ENCODE data around the gene FBXO3.
"Not testable (repeated sequence)": the region's sequence is repeated elsewhere in the genome, so short reads cannot be mapped to it uniquely, and the experiment has no call there.

The FBXO3 gene, protein sequence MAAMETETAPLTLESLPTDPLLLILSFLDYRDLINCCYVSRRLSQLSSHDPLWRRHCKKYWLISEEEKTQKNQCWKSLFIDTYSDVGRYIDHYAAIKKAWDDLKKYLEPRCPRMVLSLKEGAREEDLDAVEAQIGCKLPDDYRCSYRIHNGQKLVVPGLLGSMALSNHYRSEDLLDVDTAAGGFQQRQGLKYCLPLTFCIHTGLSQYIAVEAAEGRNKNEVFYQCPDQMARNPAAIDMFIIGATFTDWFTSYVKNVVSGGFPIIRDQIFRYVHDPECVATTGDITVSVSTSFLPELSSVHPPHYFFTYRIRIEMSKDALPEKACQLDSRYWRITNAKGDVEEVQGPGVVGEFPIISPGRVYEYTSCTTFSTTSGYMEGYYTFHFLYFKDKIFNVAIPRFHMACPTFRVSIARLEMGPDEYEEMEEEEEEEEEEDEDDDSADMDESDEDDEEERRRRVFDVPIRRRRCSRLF

DNA sequence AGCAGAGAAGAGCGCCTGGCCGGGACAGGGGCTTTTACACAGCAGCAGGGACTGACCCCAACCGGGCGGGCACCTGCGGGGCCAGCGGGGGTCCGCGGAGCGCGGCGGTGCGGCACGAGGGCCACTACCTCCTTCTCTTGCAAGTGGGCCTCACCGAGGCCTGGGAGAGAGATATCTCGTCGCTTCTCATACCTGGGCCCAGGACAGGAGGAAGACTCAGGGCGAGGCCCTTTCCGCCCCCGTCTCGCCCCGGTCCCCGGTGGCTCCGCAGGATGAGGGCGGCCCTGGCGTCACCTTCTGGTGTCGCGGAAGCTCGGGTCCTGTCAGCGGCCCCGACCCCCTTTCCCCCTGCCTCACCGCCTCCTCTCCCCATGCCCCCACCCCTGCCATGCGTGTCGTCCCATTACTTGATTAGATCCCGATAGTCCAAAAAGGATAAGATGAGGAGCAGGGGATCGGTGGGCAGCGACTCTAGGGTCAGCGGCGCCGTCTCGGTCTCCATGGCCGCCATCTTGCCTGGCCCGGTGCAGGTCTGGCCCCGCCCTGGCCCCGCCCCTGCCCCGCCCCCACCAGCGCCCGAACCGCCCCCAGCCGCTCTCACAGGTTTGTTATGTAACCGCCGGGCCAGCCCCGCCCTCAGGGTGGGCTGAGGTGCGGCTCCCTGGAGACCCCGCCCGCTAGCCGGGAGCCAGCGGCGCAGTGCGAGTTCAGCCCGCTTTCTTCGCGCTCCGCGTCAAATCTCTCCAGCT, at the start of gene FBXO3:
FBXO3 (minus strand) TSS at position 534 of the 749 bp plus-strand sequence; CDS start at position 511, 23 bp downstream.
- DNase-seq (ENCODE audit: low spot score): peak; percentile 94

DNA sequence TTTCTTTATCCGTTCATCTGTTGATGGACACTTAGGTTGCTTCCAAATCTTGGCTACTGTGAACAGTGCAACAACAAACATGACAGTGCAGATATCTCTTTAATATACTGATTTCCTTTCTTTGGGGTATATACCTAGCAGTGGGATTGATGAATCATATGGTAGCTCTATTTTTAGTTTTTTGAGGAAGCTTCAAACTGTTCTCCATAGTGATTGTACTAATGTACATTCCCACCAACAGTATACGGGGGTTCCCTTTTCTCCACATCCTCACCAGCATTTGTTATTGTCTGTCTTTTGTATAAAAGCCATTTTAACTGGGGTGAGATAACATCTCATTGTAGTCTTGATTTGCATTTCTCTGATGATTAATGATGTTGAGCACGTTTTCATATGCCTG, 48.7 kb upstream of the FBXO3 start:
- not testable (repeated sequence) for DNase-seq (ENCODE audit: low spot score)

DNA sequence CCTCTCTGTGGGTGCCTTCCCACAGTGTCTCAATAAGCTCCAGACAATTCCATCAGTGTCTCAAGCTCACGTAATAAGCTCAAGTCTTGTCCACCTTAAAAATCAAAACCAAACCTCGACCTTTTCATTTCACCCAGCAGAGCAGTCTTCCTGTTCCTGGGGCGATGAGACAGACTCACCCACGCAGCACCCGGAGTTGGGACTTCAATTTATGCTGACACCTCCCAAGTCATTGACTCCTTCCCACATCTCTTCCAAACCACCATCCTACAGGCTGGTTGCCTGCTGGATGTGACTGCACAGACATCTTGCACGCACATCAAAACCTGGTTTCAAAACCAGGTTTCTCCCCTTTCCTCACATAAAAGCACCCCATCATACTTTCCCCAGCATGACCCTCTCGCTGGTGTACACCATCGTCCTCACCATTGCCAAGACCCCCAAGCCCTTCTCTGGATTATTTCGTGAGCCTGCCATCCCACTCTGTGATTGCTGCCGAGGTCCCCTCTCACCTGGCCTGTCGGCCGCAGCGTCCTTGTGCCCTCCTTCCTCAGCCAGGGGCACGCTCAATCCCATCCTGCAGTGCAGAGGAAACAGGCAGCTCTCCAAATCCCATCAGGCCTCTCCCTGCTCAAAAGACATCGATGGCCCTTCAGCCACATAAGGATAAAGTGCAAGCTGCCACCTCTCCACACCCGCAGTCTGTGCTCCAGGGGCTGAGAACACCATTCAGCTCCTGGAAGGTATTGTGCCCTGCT, 45.1 kb upstream of the FBXO3 start:
- no peak for DNase-seq (ENCODE audit: low spot score)

DNA sequence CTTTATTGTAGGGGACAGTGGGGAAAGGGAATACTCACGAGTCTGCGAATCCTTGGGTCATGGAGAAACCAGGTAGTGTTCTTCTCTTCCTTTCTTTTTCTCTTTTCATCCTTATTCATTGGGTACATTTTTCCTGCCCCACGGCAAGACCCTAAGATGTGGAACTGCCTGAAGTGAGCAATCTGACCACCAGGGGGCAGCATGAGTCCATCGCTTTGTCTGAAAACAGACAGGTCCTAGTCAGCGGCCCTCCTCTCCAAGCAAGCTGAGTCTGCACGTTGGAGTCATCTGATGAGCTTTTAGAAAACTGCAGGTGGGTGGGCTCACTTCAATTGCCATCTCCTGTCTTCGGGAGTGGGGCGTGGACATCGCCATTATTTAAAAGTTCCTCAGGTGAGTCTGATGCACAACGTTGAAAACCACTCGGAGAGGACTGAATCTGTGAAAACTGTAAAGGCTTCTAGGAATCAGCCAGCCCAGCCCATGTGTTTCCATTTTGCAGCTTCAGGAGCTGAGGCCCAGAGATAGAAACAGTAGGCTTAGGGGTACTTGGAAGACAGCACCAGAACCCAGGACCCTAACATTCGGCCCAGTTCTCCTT, 34.0 kb upstream of the FBXO3 start:
- DNase-seq (ENCODE audit: low spot score): peak; percentile 92

DNA sequence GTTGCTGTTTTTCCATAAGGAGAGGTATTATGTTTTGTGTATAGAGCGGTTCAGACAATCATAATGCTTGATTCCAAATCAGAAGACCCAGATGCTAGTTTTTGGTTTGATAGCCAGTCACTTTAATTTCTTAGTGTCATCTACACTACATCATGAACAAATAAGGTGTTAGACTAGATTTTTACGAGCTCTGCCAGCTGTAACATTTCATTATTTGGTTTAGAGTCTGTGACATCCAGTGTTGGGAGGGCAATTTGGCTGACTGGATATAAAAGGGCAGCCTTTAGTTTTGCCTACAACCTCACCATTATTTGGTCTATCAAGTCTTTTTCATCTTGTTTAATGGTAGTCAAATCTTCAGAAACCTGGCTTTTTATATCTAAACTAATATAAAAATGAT, 30.2 kb upstream of the FBXO3 start:
- no peak for DNase-seq (ENCODE audit: low spot score)

DNA sequence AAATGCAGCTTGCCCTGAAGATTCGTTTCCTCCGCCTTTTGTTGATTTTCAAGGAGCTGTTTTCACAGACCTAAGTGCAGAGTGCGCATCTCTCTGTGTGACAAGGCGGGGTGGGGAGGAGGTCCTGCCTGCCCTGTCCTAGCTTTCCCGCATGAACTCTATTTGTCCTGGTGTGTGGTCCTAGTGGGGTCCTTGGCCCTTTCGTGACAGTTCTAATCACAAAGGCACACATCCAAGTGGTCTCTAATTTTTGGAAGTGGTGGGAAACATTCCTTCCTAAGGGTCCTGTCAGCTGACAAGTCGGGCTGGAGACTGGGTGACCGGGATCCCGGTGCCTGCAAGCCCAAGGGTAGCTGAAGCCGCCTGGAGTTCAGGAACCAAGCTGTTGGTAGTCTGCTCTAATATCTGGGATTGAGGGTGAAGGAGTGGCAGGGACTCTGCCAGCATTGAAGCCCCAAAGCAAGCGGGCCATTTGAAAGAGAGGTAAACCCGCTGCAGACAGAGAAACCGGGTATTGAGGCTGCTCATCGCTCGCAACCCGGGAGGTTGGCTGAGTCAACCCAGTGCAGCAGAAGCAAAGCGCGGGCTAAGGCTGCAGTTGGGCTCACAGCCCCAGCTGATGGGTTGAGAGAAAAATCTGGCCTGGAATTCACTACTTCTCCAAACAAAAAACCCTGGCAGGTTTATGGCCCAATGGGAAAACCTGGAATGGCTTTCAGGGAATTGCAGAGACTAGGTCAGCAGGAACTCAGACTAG, 28.1 kb upstream of the FBXO3 start:
- DNase-seq (ENCODE audit: low spot score): peak; percentile 87

DNA sequence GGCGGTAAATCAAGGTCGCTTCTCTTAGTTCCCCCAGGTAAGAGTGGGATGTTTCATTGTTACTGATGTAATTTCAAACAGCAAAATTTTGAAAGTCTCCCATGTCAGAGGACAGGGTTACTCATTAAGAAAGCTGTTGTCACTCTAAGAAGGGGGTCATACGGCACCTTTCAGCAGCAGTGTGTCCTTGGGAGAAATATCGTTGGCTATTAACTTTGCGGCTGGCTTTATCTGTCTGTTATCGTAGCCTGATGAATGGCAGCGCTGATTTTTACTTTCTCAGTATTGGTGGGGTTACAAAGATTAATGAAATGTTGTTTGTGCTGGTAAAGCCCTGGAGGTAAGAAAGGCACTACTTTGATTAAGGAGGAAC, 27.5 kb upstream of the FBXO3 start:
- DNase-seq (ENCODE audit: low spot score): no peak

DNA sequence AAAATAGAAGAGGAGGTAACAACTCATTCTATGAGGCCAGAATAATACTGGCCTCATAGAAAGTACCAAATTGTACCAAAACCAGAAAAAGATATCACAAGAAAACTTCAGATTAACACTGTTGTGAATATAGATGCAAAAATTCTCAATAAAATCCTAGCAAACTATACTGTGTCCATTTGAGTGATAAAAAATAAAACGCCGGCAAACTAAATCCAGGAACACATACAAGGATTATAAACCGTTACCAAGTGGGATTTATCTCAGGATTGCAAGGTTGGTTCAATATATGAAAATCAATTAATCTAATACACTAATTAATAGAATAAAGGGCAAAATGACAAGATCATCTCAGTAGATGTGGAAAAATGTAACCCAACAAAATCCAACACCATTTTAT, 23.6 kb upstream of the FBXO3 start:
- DNase-seq (ENCODE audit: low spot score): no peak

DNA sequence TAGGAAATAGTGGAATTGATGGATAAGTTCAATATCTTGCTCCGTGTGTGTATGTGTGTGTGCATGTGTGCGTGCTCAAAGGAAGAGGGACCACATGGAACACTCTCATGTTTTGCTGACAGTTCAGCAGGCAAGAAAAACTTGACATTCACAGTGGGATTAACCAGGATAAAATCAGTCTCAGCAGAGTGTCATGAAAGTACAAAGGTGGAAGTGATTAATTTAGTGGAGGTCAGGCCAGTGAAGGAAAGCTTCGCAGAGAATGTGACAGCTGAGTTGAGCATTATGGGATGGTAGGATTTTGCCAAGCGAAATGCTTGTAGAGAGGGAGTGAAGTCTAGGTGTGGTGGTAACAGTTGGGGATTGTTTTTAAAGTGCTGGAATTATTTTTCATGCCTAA, 15.7 kb upstream of the FBXO3 start:
- DNase-seq (ENCODE audit: low spot score): no peak

DNA sequence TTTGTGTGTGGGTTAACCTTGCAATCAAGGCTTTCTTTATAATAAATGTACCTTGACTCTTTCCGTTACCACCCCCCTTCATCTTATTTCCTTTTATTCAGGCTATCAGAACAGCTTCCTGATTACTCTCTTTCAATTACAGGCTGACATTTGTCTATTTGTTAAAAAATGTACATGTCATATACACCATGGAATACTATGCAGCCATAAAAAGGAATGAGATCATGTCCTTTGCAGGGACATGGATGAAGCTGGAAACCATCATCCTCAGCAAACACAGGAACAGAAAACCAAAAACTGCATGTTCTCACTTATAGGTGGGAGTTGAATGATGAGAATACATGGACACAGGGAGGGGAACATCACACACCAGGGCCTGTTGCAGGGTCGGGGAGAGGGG, 13.8 kb upstream of the FBXO3 start:
- DNase-seq (ENCODE audit: low spot score): not testable (repeated sequence)

DNA sequence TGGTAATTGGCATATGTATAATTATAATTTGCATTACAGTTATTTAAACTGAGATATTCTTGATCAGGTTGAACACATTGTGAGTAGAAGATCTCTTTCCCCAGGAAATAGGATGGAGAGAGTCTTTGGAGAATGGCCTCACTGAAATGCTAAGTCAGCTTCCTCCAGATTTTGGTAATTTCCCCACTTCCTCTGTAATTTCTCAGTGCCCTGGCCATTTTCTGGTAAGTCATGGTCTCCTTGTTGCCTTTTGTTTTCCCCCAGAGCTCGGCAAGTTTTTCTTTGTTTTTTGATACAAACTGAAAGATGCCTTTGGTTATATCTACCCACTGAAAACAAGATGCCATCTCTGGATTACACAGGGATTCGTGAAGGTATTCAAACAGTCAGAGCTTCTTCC, 12.8 kb upstream of the FBXO3 start:
- no peak for DNase-seq (ENCODE audit: low spot score)

DNA sequence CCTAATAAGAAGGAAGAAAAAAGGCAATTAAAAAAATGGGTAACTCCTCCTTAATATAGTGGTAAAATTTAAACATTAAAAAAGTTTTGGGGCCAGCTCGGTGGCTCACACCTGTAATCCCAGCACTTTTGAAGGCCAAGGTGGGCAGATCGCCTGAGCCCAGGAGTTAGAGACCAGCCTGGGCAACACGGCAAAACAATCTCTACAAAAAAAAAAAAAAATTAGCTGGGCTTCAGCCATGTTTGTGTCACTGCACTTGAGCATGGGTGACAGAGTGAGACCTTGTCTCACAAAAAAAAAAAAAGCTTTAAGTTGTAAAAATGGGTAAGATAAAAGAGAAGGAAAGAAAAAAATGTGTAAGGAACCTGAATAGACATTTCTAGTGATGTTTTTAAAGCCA, 11.3 kb upstream of the FBXO3 start:
- no peak for DNase-seq (ENCODE audit: low spot score)

DNA sequence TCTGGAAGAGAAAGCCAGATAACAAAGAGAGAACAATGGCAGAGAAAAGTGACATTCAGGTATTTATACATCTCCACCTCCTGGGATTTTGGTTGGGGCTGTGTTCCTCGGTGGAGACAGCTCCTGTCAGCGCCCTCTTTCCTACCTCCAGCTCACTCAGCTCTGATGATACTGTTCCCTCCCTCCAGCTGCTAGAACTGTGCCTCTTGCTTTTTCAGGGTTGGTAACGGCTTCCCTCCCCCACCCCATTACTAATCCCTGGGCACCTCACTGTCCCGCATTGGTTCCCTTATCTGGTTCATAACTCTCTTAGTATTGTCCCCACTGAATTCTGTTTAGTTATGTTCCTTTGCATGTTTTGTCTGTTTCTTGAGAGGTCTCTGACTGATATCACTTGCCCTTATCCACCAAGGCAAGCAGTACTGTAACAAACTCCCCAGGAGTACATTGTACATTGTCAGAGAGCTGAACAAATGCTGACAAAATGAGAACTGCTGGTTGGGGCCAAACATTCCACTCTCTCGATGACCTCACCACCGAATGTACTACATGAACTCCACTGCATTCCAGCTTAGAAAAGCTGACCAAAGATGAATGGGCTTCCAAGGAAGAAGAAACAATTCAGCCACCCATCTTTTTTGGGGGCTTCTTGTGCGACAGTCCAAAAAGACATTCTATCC, 5.7 kb upstream of the FBXO3 start:
- DNase-seq (ENCODE audit: low spot score): no peak

DNA sequence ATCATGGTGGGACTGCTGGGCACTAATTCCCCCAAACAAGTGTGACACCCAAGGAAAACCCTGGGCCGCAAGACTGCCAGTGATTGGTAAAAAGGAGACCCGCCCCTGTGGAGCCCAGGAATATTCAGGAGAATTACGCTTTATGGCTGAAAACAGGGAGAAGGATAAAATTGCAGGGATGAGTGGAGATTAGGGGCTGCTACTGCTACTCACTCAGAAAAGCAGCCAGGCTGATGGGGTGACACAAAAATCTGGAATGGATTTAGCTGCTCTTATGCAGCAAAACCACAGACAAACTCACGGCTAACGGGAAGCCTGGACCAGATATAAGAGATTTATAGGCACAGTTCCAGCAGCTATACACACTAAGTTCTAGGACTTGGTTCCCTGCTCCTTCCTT, 4.4 kb upstream of the FBXO3 start:
- no peak for DNase-seq (ENCODE audit: low spot score)

DNA sequence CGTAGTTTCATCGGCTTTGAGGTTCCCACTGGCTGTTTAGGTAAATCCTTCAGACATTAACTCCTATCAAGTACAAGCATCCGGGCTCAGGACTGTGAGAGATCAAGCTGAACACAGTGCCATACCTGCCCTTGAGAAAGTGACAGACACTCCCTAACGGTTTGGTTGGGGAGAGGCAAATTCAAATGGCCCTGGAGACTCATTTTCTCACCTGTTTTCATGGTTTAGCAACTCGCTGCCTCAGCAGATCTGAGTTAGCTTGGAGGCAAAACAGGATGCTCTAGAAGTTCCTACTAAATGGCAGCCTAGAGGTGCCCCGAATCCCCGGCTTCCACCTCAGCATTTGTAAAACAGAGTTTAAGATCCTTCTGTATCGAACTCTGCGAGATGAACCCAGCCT, 3.6 kb upstream of the FBXO3 start:
- no peak for DNase-seq (ENCODE audit: low spot score)

DNA sequence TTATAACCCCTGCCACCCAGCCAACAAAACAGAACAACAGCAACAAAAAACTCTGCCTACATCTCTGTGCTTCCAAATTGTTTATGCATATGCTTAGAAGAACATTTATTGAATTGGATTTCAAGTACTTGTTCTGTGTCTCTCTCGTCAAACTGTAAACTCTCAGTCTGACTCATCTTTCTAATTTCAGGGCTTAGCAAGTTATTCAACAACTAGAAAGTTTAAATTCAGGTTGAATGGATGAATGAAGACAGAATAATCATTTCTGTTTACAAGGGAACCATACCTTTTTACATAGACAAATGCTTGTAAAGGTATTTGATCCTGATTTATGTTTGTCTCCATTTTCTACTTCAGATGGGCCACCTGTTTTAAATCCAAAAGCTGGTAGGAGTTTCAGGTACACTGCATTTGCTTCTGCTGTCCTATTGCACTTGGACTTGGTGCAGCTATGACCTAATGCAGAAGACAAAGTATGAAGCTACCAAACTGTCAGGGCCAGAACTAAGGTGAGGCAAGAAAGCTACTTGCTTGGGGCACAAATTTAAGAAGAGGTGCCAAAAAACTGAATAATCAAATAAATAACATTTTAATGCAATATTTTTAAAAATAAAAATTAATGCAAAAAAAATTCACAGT, 1.6 kb upstream of the FBXO3 start:
- no peak for DNase-seq (ENCODE audit: low spot score)

DNA sequence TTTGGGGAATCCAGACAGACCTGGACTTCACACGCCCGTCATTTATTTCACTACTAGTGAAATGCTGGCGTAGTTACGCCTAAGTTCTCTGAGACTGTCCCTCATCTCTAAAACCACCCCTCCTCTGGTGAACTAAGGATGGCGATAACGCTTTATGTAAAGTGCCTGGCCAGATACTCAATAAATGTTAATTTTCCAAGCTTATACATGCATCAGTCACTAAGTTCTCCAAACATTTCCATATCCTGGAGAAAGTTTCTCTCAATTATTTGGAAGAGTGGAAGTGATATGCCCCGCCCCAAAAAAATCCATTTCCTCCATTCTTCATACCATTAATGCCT, 1.1 kb upstream of the FBXO3 start:
- DNase-seq (ENCODE audit: low spot score): no peak

DNA sequence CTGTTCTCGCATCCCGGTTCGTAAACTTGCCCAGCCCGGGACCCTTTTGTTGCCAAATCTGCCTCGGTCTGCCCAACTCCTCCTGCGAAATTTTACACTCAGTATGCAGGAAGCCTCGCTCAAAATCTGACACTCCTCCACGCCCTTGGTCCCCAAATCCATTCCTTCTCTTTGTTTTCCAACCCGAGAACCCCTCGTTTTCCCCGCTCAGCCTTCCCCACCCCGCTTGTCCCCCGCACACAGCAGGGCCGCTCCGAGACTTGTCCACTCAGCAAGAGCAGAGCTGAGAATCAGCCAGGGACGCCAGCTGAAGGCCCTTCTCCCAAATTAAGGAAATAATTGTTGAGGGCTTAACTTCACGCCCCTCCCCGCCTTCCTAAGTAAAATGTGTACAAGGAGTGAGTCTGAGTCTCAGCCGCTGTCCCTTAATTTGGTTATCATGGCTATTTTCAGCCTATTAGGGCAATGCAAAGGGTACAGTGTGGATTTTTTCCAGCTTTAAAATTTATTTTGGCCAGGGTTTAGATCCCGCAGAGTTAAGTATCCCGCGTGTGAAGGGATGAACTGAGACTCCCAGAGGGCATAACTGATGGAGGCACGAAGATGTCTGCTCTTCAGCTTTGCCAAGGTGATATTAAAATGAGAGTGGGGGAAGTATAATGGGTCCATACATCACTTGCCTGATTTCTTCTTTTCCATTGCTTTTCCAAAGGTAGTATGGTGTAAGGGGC, 581 bp upstream of the FBXO3 start:
- no peak for DNase-seq (ENCODE audit: low spot score)

DNA sequence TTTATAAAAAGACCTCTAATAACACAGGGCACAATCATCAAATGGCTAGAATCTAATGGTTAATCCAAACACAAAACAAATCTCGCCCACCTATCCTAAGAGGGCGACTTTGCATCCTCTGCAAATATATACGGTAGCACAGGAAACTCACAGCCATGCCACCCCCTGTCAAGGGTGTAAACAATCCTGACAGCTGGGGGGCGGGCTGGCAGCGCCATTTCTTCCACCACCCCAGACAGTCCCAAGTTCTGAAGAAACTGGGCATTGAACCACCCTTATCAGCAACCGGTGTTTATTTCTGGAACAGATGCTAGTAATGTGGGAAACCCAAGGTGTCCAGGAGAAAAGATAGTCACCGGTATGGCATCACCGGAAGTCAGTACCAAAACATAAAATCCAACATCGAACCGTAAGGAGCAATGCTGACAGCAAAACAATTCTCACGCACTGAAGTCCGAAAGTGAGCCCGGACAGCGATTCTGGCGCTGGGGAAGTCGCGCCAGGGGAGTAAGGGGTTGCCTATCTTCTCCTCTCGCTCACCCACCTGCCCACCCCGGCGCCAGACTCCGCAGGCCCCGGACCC, 825 bp downstream of the FBXO3 start:
- no peak for DNase-seq (ENCODE audit: low spot score)

DNA sequence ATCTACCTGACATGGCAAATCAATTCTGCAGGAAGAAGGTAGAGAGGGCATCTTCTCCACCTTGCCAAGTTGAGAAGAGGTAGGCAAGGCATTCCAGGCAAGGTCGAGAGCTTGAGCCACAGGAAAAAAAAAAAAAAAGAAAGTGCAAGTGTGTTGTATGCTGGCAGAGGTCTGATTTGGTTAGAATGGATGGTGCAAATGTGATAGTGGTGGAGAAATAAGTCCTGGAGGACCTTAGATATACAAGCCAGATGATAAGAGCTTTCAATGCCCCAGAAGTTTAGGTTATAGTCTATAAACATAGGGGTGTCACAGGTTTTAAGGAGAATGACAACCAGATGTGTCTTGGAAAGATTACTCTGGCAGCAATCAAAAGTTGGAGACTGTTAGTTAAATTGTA, 1.4 kb downstream of the FBXO3 start:
- no peak for DNase-seq (ENCODE audit: low spot score)
